ENCODE measurements around the gene RALGDS. TPM values are rescaled to one million over a fixed set of nuclear protein-coding genes. Genes with fewer than 3 reads are reported as not detected.

The RALGDS gene
- total and polyA plus RNA-seq, 2 of the 13 experiments (the other 11 are each of a cell fraction or from before 2014, with no cell fraction given): 12.9 to 25.5 TPM

GRCh38 chr9:133144904-133145851, 24.1 kb upstream of the RALGDS start:
- no peak overlapping the region for H2AFZ ChIP-seq (ENCODE audit: low read length)
- no TSS peak for BruUV-seq (replicated peaks)
- H3K79me2 ChIP-seq (ENCODE audit: insufficient read depth, low read length): peaks cover 7% of the 10 kb centered on the region
- H3K4me1 ChIP-seq (ENCODE audit: insufficient read depth, low read length): peaks cover 68% of the 10 kb centered on the region
- H3K27ac ChIP-seq (ENCODE audit: extremely low read length, insufficient read depth, low read length): no peak overlapping the region
- no peaks in the 10 kb centered on the region; a peak in 1 of 5 replicates for H3K27me3 ChIP-seq (ENCODE audit: control insufficient read depth in 1 of 2, insufficient read depth in 2 of 2, low read length in 2 of 2)
- no peaks in the 10 kb centered on the region for H3K9me3 ChIP-seq (ENCODE audit: low read length)
- H3K9ac ChIP-seq (ENCODE audit: insufficient read depth, low read depth, low read length): 0 out of 2 replicates have a peak overlapping the region, but pooled peaks have one; percentile 47
- no peak for DNase-seq (ENCODE audit: low spot score)
- no peak for FAIRE-seq
- ATAC-seq: no peak
- intact Hi-C loops (cut with micrococcal nuclease; ENCODE audit: unreplicated experiment) (loop anchor here (1.0 to 5.0 kb wide), 3 partner anchors 42 to 118 kb away; no protein-coding TSS in a partner anchor), in situ Hi-C loops (cut with HindIII; ENCODE audit: extremely low pct_ligation_motif_present, low pct_unique_long_range_greater_than_20kb) (loop anchor here (5.0 to 10.0 kb wide), 2 partner anchors 38 to 100 kb away; no protein-coding TSS in a partner anchor)
- CTCF ChIA-PET (ENCODE audit: low intra/inter-chr PET ratio, low total read pairs): interaction anchor here (5.7 kb wide), 1 partner anchor 41 kb away, joined by 70 read pairs; no protein-coding TSS in a partner anchor
- no peaks in the 10 kb centered on the region for H3K36me3 ChIP-seq (replicated peaks in 1 of 2; ENCODE audit: control insufficient read depth in 1 of 2, insufficient read depth in 2 of 2, low read length in 2 of 2)
- 0 out of 6 replicates have a peak overlapping the region, but pooled peaks of 1 of the 3 experiments have one; percentile 73 for H3K4me3 ChIP-seq (replicated peaks in 1 of 3; ENCODE audit: insufficient read depth in 1 of 3, low read depth in 2 of 3, low read length in 3 of 3)
- peak overlapping the region; percentile 80; the same call in 1 of the 2 replicates for H3K4me2 ChIP-seq (ENCODE audit: low read depth, low read length)
- POLR2A ChIA-PET: interaction anchor here (1.0 to 2.3 kb wide), 5 partner anchors 11 to 314 kb away, joined by 3 to 14 read pairs (median 7); partner anchors contain the start of genes CACFD1 and GTF3C5
- WGBS (ENCODE audit: low lambda C conversion rate): 82% methylated on average over 17 of the region's 19 CpGs
- H4K20me1 ChIP-seq (ENCODE audit: insufficient read depth, low read length): peaks cover 10% of the 10 kb centered on the region; the same call in 1 of the 2 replicates
- TF ChIP-seq NCOR1 (IDR thresholded peaks at IDR 0.05; ENCODE audit: borderline replicate concordance, low read length) (no peak), ZNF350 (CRISPR knock-in tag; IDR thresholded peaks at IDR 0.05; ENCODE audit: borderline replicate concordance, low read depth) (no peak), PRDM4 (CRISPR knock-in tag; IDR thresholded peaks at IDR 0.05; ENCODE audit: borderline replicate concordance) (no peak), CENPT (CRISPR knock-in tag; IDR thresholded peaks at IDR 0.05; ENCODE audit: low read depth) (no peak), MTF2 (CRISPR knock-in tag; IDR thresholded peaks at IDR 0.05; ENCODE audit: borderline replicate concordance) (no peak), ZNF644 (CRISPR knock-in tag; IDR thresholded peaks at IDR 0.05; ENCODE audit: low read depth) (no peak), ZNF577 (CRISPR knock-in tag; IDR thresholded peaks at IDR 0.05; ENCODE audit: borderline replicate concordance, low read depth) (no peak), ATF5 (CRISPR knock-in tag; IDR thresholded peaks at IDR 0.05; ENCODE audit: low read depth) (no peak), SRY (CRISPR knock-in tag; IDR thresholded peaks at IDR 0.05) (no peak), JARID2 (CRISPR knock-in tag; IDR thresholded peaks at IDR 0.05; ENCODE audit: insufficient replicate concordance) (no peak), GATA4 (IDR thresholded peaks at IDR 0.05; ENCODE audit: borderline replicate concordance, low read depth) (no peak), ZNF281 (CRISPR knock-in tag; IDR thresholded peaks at IDR 0.05; ENCODE audit: borderline replicate concordance) (no peak), ZNF333 (CRISPR knock-in tag; IDR thresholded peaks at IDR 0.05; ENCODE audit: borderline replicate concordance) (no peak), ZC3H13 (CRISPR knock-in tag; IDR thresholded peaks at IDR 0.05) (no peak)
